Brain pericyte (primary cell): ENCODE data around the gene COLEC12.

Source experiments
- DNase-seq: peaks from one replicate; pipeline ENCODE4 v3.0.0-alpha.2; 2012; ENCODE audit warnings: low read depth, low spot score

Gene COLEC12

DNA sequence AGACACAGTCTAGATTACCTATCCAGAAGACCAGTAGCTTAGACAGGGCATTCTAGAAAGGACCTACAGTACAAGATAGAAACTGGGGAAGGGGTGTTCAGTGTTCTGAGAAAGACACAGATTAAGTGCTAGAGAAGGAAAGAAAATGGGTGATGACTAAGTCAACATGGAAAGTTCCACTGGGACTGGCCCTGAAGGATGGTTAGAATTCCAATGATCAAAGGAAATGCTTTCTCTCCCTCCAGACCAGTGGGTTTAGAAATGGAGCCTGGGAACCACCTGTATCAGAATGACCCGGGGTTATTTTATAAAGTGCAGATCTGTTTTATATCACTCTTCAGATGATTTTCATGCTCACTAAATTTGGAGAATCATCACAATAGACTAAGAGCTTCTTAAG is 5.8 kb upstream of the COLEC12 start:
- no peak for DNase-seq

- DNase-seq = no peak
These were observed 5.1 kb upstream of the COLEC12 start for GRCh38 chr18:505483-506122.

- DNase-seq = no peak
These were observed 859 bp upstream of the COLEC12 start for GRCh38 chr18:501406-501714.

- DNase-seq = no peak
These were observed 497 bp downstream of the COLEC12 start for GRCh38 chr18:499776-500631.

DNA sequence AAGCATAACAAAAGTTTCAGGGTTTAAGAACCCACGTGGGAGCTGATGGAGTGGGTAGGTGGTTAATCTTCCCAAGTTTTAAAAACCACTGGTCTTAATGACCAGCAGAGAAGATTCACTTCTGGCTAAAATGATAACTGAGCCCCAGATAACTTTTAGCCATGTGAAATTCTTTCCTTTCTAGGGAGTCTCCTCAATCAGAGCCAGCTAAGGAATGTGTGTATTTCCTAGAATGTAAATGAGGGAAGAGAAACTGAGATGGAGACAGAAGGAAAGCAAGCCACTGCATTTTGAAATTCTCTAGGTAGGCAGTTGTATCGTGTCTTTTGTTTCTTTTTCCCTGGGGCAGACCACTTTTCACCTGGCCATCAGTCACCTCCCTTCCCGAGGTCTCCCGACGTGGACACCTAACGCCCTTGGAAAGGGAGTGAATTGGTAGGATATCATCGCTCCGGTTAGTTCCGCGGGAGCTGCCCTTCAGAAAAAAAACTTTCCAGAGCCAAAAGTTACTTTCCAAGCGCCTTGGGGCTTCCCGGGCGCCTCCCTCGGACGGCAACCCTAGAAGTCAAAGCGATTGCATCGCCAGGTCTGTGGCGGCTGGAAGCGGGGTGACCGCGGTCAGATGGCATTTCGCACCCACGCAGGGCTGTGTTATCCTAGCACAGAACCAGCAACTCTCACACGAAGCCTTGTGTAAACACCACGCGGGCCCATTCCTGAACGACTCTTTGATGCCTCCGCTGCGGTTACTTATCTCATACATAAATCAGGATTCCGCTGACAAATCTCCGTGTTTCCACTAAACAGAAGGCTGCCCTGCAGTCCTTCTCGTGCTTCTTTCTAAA is 1.3 kb downstream of the COLEC12 start:
- no peak for DNase-seq

DNA sequence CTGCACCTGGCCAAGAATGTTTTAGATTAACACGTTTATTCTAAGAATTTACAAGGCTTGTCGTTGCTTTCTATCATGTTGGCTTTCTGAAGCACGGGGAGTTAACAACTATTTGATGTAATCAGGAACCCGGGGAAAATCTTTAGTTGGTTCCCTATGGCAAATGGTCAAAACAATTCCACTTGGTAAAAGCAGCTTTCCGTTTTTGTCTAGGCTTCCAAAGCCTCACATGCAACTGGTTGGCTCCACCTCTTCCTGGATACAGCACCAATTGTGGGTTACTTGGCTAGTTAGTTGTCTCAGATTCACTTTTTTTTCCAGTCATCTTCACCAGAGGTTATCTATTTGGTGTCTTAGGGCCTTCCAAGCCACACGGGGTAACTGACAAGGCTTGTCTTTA is 2.8 kb downstream of the COLEC12 start:
- no peak for DNase-seq

- no peak for DNase-seq
These were observed 5.0 kb downstream of the COLEC12 start for GRCh38 chr18:495452-495851.

DNA sequence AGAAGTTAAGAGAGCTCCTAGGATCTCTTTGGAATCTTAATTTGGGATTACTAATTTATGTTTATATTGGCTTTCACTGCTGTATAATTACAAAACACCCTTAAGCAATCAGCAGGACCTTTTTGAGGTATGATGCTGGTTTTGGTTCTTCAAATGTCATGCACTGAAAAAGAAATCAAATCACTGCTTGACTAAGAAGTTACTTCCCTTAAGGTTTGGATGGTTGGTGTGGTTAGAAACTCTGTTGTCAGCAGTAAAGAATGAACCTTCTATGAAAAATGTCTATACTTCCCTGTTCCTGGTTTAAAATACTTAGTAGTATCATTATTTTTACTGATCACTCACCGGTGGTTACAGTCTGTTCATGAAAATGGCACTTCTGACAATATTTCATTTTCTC is 5.5 kb downstream of the COLEC12 start:
- no peak for DNase-seq

- no peak for DNase-seq
These were observed 6.2 kb downstream of the COLEC12 start for GRCh38 chr18:493986-494983.

DNA sequence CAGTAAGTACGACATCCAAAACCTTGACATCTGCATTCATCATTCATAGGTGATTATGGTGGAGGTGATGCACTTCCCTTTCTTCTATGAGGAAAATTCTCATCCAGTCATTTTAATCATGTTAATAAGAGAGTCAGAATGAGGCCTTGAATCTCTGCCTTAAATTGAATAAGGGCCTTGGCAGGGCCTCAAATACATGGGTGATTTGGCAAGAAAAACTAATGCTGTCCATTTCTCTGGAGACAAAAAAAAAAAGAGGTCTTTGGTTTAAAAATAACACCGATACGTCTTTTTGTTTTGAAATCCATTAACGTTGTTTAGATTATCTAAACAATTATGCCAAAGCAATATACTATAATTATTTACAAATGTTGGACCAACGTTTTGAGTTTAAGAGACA is 8.1 kb downstream of the COLEC12 start:
- DNase-seq = no peak

GRCh38 chr18:490624-491023 is 9.9 kb downstream of the COLEC12 start:
- no peak for DNase-seq

GRCh38 chr18:490024-490366 is 10.5 kb downstream of the COLEC12 start:
- no peak for DNase-seq

GRCh38 chr18:489244-490023 is 11.1 kb downstream of the COLEC12 start:
- DNase-seq = no peak

GRCh38 chr18:486929-487740 is 13.4 kb downstream of the COLEC12 start:
- DNase-seq = no peak

DNA sequence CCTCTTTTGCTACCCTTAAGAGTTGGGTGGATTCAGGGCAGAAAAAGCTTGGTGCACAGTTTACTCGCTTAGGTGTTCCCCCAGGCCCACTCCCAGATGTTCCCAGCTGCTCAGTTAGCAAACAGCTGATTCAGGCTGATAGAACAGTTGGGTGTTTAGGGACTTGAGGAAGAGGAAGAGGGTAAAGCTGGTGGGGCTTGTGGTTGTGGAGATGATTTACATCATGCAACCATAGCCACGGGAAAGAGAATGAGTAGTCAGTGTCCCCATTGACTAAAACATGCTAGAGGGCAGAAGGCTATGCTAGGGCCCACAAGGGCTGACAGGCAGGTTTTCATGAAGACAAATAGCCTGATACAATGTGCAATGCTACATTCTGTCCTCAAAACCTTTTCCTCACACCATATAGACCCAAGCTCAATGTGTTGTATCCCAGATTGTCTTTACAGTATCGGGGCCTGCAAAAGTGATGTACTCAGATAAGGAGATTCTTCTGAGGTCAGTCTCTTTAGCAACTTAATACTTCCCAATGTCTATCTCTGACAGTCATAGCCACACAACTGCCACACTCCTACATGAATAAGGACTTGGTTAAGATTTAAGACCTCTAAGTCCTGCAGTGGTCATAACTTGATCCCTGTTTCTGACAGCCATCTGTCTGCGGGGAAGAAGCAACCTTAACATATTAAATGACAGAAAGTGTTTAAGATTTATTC is 15.6 kb downstream of the COLEC12 start:
- no peak for DNase-seq

DNA sequence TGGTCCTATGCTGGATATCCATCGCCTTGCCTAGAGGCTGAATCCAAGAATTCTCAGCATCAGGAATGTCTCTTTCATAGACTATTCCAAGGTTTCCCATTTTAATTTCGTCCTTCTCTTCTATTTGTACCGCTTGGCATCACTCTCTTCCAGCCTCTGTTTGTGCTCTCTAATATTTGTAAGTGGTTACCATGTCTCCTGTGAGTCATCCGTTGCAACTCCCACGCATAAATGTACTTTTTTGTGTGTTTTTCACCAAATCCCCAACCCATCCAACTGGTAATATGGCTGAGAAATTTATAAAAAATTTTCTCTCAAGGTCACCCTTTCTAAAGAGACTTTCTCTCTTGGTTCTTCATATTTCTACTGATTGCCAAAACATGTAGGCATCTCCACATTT is 21.8 kb downstream of the COLEC12 start:
- DNase-seq = no peak

- no peak for DNase-seq
These were observed 22.9 kb downstream of the COLEC12 start for GRCh38 chr18:477565-477964.

DNA sequence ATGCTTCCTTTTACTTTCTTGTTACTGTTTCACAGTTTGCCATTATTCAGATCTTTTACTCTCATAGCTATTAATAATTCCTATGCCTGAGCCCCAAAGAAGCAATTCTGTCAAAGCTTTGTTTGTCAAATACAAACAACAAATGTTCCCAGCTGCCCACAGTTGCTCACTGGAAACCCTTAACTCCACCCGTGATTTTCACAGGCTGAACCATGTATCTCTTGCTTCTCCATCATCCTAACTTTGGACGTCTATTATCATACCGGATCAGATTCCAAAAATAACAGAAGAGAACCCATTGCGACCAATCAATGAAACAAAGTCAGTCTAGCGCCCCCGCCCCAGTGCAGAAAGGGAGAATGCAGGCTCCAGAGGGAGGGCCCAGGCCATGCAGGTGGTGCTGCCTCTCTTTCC is 24.2 kb downstream of the COLEC12 start:
- DNase-seq = no peak
